C4-2B (cell line): ENCODE data around the gene ZSWIM1.

Experiments used
- H3K27ac ChIP-seq: fragments of 450-650 bp; 2 replicates; pipeline ENCODE4 v1.5.1; 2017
- ZFX ChIP-seq: fragments of 450-650 bp; IDR thresholded peaks from 2 replicates; pipeline ENCODE4 v1.6.1; 2017
- TF ChIP-seq, protein P1 (sequence below): fragments of 450-650 bp; conservative IDR thresholded peaks from 2 replicates; pipeline ENCODE4 v1.5.1; 2017; ENCODE audit warnings: mild to moderate bottlenecking

The ZSWIM1 gene

DNA sequence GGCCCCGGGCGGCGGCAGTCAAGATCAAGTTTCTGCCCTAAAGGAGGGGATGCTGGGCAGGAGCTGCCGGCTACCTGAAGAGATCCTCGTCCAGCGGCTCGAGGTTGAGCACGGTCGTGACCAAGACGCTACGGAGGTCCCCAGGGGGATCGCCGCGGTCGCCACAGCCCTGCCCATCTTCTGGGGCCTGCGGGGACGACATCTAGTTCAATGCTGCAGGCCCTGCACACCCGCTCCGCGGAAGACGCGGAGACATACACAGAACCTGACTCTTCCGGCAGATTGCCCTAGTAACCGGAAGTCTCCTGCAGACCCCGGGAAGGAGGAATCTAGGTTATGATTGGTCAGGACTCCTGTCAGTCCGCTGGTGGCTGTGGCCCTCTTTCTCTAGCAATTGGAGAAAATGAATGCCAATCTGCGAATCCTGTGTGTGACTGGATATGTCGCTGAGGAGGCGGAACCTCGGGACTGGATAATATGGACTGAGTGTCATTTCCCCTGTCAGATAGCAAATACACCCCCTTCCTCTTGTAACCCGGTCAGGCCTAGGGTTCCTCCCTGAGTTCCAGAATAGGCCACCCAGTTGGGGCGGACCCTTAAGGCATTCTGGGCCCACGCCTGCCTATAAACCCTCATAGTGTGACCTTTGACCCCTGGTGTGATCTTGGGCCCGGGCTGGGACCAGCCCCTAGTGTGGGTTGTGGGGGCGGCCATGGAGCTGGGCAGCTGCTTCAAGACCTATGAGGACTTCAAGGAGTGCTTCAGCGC lies 23.7 kb upstream of the ZSWIM1 start, which contains the start of the genes ACOT8 and ZSWIM3:
Gene ACOT8, minus strand, starts transcription at position 279 of the 768 bp plus-strand sequence. Its CDS starts 77 bp downstream, at position 202.
Gene ZSWIM3, plus strand, starts transcription at position 501 of the 768 bp plus-strand sequence. Its CDS starts 212 bp downstream, at position 713.
- TF ChIP-seq, protein P1, sequence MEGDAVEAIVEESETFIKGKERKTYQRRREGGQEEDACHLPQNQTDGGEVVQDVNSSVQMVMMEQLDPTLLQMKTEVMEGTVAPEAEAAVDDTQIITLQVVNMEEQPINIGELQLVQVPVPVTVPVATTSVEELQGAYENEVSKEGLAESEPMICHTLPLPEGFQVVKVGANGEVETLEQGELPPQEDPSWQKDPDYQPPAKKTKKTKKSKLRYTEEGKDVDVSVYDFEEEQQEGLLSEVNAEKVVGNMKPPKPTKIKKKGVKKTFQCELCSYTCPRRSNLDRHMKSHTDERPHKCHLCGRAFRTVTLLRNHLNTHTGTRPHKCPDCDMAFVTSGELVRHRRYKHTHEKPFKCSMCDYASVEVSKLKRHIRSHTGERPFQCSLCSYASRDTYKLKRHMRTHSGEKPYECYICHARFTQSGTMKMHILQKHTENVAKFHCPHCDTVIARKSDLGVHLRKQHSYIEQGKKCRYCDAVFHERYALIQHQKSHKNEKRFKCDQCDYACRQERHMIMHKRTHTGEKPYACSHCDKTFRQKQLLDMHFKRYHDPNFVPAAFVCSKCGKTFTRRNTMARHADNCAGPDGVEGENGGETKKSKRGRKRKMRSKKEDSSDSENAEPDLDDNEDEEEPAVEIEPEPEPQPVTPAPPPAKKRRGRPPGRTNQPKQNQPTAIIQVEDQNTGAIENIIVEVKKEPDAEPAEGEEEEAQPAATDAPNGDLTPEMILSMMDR = no peak
- TF ChIP-seq ZFX = peak; percentile 46; the same call in 1 of the 2 replicates
- H3K27ac ChIP-seq = peak within 1 kb of the TSS; percentile 73

DNA sequence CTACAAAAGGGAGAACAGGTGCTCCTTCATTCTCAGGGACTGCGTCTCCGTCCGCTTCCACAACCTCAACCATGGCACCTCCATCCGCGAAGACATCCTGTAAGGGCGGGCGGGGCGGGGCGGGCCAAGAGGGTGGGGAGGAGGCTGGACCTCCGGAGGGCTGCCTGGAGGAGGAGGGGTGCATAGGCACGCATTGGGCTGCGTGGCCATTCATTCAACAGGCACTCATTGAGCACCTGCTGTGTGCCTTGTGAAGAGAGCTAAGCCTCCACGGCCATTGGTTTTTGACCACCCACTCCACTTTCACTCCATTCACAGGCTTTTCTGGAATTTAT lies 23.2 kb upstream of the ZSWIM1 start:
- TF ChIP-seq, protein P1 = no peak
- TF ChIP-seq ZFX = no peak
- H3K27ac ChIP-seq = peak overlapping the region; percentile 73

DNA sequence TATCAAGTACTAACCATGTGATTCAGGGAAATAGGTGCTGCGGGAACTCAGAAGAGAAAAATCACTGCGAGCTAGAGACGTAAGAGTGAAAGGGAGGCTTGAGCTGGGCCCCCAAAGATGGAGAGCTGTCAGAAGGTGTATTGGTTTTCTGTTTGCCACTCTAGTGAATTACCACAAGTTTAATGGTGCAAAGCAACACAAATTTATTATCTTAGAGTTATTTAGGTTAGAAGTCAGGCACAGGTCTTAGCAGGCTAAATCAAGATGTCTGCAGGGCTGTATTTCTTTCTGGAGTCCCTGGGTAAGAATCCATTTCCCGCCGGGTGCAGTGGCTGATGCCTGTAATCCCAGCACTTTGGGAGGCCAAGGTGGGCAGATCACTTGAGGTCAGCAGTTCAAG lies 21.1 kb upstream of the ZSWIM1 start:
- TF ChIP-seq ZFX = no peak
- TF ChIP-seq, protein P1 = no peak
- no peak overlapping the region for H3K27ac ChIP-seq

DNA sequence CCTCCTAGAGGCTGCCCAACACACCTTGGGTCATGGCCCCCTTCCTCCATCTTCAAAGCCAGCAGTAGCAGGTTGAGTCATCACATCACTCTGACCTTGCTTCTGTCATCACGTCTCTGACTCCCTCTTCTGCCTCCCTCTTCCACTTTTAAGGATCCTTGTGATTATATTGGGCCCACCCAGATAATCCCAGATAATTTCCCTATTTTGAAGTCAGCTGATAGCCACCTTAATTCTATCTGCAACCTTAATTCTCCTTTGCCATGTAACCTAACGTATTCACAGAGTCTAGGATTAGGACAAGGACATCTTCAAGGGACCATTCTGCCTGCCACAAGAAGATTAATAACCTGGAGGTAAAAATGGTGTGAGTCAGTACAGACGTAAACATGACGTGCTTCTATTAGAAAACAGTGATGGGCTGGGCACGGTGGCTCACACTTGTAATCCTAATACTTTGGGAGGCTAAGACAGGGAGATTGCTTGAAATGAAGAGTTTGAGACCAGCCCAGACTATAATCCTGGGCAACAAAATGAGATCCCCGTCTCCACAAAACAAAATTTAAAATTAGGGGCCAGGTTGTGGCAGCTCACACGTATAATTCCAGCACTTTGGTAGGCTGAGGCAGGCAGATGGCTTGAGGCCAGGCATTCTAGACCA lies 20.3 kb upstream of the ZSWIM1 start:
- H3K27ac ChIP-seq = no peak overlapping the region

DNA sequence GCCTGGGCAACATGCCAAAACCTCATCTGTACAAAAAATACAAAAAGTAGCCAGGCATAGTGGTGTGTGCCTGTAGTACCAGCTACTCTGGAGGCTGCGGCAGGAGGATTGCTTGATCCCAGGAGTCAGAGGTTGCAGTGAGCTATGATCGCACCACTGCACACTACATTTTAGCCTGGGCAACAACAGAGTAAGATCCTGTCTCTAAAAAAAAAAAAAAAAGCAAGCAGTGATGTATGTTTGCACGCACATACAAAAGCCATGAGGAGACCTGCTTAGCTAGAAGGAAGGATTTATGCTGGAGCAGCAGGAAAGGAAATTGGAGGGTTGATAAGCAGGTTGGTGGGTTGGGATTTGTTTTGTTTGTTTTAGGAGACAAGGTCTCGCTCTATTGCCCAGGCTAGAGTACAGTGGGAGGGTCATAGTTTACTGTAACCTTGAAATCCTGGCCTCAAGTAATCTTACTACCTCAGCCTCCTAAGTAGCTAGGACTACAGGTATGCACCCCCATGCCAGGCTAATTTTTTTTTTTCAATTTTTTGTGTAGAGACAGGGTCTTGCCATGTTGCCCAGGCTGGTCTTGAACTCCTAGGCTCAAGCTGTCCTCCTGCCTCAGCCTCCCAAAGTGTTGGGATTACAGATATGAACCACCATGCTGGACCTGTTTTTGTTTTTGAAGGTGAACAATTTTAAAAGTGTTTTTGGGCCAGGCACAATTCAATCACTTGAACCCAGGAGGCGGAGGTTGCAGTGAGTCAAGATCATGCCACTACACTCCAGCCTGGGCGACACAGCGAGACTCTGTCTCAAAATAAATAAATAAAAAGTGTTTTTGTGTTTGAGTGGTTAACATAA lies 19.6 kb upstream of the ZSWIM1 start:
- H3K27ac ChIP-seq = no peak overlapping the region
- TF ChIP-seq, protein P1 = no peak
- no peak for TF ChIP-seq ZFX

More for the DNA sequence above, 20.3 kb upstream of the ZSWIM1 start:
- TF ChIP-seq, protein P1 = no peak
- no peak for TF ChIP-seq ZFX

DNA sequence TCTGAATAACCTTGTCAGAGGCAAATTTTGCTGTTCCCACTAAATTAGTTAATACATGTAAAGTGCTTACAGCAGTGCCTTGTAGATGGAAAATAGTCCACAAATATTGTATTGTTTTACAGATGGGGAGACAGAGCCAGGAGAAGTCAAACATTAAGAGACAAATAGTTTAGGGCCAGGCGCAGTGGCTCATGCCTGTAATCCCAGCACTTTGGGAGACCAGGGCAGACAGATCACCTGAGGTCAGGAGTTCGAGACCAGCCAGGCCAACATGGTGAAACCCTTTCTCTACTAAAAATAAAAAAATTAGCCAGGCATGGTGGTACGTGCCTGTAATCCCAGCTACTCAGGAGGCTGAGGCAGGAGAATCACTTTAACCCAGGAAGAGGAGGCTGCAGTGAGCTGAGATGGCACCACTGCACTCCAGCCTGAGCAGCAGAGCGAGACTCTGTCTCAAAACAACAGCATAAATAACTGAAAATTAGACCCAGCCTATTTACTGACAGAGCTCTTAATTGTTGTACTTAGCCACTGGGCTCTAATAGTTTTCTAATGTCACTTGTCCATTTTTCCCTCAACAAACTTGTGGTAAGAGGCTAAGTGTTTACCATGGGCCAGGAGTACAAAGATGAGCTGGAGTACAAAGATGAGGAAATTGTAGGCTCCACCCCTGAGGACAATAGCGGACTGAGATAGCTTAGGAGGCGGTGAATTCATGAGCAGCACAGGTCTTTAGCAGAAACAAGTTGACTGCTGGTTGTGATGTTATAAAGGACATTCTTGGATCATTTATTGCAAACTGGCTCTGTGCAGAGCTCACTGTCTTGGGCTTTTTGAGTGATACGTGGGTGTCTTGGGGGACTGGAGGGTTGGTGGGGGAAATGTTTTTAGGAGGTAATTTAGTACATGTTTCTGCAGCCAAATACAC lies 17.2 kb upstream of the ZSWIM1 start:
- H3K27ac ChIP-seq = no peak overlapping the region
- TF ChIP-seq, protein P1 = no peak
- TF ChIP-seq ZFX = no peak
